CD4-positive, alpha-beta memory T cell (primary cell): ENCODE measurements around the gene QSOX2. TPM values are rescaled to one million over a fixed set of nuclear protein-coding genes. Genes with fewer than 3 reads are reported as not detected.

Source experiments
- CTCF ChIA-PET: fragments of 350-600 bp; sonication (Branson Sonifier 250); formaldehyde crosslinking; loops from one replicate; lab custom pipeline; 2021; ENCODE audit warnings: inconsistent platforms; ENCODE audit not compliant: partially characterized antibody; lab: Charles Lee
- POLR2A ChIA-PET: fragments of 350-600 bp; sonication (Branson Sonifier 250); formaldehyde crosslinking; loops from one replicate; lab custom pipeline; 2021; ENCODE audit not compliant: partially characterized antibody; lab: Charles Lee
- DNase-seq, 5 donors: peaks; one replicate each; pipeline versions ENCODE4 v3.0.0 to v3.0.0-alpha.2; 2020 to 2022; ENCODE audit warnings: mixed read lengths in 1 of 5
- H3K27ac ChIP-seq: one replicate; pipeline ENCODE4 v1.7.0; 2013; ENCODE audit warnings: low read depth, low read length
- H3K27me3 ChIP-seq: 2 replicates; pipeline ENCODE4 v1.7.0; 2013; ENCODE audit warnings: mild to moderate bottlenecking, low read length, moderate library complexity; ENCODE audit not compliant: insufficient read depth
- H3K36me3 ChIP-seq: 2 replicates; pipeline ENCODE4 v1.7.0; 2013; ENCODE audit warnings: mild to moderate bottlenecking, low read length, moderate library complexity; ENCODE audit not compliant: insufficient read depth
- H3K4me1 ChIP-seq: 2 replicates; pipeline ENCODE4 v1.7.0; 2013; ENCODE audit warnings: mild to moderate bottlenecking, low read length, moderate library complexity; ENCODE audit not compliant: insufficient read depth
- H3K4me3 ChIP-seq, 2 donors: one replicate each; pipeline ENCODE4 v1.7.0; 2013; ENCODE audit warnings: low read length in 2 of 2, mild to moderate bottlenecking in 1 of 2
- H3K9me3 ChIP-seq, 2 donors: one replicate each; pipeline ENCODE4 v1.7.0; 2013; ENCODE audit warnings: low read length in 2 of 2, control low read depth in 1 of 2; ENCODE audit not compliant: control insufficient read depth in 1 of 2
- H3K27ac Mint-ChIP-seq, 7 donors: one replicate each; pipeline ENCODE4 v1.8.0; 2020 to 2021; ENCODE audit warnings: mixed read lengths in 7 of 7, mild to moderate bottlenecking in 6 of 7, inconsistent platforms in 3 of 7, moderate library complexity in 3 of 7
- H3K27me3 Mint-ChIP-seq, 2 donors: one replicate each; pipeline ENCODE4 v1.8.0; 2020 to 2021; ENCODE audit warnings: mixed read lengths in 2 of 2
- H3K36me3 Mint-ChIP-seq, 2 donors: one replicate each; pipeline ENCODE4 v1.8.0; 2020 to 2021; ENCODE audit warnings: mixed read lengths in 2 of 2, inconsistent platforms in 1 of 2, mild to moderate bottlenecking in 1 of 2
- H3K4me1 Mint-ChIP-seq, 4 donors: one replicate each; pipeline ENCODE4 v1.8.0; 2020 to 2021; ENCODE audit warnings: mixed read lengths in 4 of 4, mild to moderate bottlenecking in 1 of 4
- H3K4me3 Mint-ChIP-seq, 8 donors: one replicate each; pipeline ENCODE4 v1.8.0; 2020 to 2021; ENCODE audit warnings: mixed read lengths in 8 of 8, mild to moderate bottlenecking in 7 of 8, moderate library complexity in 6 of 8, inconsistent platforms in 3 of 8
- H3K9me3 Mint-ChIP-seq, 8 donors: one replicate each; pipeline ENCODE4 v1.8.0; 2020 to 2021; ENCODE audit warnings: mixed read lengths in 8 of 8, mild to moderate bottlenecking in 5 of 8, inconsistent platforms in 3 of 8, moderate library complexity in 1 of 8
- intact Hi-C: fragments of 100-400 bp; cut with micrococcal nuclease; formaldehyde crosslinking; loops from one replicate; pipeline ENCODE4 v1.15.1; 2023
- polyA plus RNA-seq, 2 donors: library from polyadenylated mRNA; unstranded; fragments of 300-500 nt; fragmentation: Illumina TruSeq; gene quantifications; one replicate each; pipeline ENCODE4 v1.2.3, GENCODE V29; 2021
- total RNA-seq, 2 experiments: library from RNA; stranded (reverse); gene quantifications; one replicate each; pipeline ENCODE4 v1.2.3, GENCODE V29; 2021

QSOX2 gene
- total and polyA plus RNA-seq, 4 experiments from 2014 or later = 0.35 to 15.0 (median 7.9) TPM

DNA sequence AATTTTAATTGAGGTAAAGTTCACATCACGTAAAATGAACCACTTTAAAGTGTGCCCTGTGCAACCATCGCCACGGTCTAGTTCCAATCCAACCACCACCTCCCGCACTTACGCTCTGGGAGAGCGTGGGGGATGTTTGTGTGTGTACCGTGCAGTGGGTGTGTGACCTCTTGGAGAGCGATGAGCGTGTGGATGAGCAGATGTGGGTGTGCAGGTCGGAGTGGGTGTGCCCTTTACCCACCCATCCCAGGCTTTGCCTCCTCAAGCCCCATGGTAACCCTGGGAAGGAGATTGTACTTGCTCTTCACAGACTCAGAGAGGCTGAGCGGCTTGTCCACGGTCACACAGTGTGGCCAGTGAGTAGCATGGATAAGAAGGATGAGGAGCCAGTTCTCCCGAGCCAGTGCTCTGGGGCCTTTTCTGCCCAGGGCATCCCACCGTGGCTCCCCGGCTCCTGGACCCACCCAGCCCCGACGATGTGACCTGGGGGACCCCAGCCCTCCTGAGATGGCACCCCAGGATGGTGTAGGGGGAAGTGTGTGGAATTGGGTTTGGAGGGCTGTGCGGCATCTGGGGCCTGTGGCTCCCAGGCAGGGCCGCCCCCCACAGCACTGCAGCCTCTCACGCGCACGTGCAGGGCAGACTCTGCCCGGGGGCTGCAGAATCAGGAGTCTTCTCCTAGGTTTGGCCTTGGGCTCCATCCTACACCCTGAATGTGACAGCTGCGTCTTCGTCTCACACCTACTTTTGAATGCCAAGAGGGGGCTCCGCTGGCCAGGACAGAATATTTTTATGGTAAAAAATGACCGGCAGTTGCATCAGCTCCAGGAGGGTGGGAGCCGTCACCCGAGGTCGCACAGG lies 54.3 kb downstream of the QSOX2 start:
- Histone ChIP-seq H3K4me3 (no peak overlapping the region), H3K27me3 (peaks cover 17% of the 10 kb centered on the region), H3K27ac (no peak overlapping the region), H3K36me3 (no peaks in the 10 kb centered on the region), H3K9me3 (no peaks in the 10 kb centered on the region), H3K4me1 (no peaks in the 10 kb centered on the region)
- H3K9me3 Mint-ChIP-seq = no peaks in the 10 kb centered on the region
- H3K4me3 Mint-ChIP-seq = no peak overlapping the region
- POLR2A ChIA-PET = no interaction called here
- intact Hi-C loops = no loop called here
- peaks cover 20 to 26% of the 10 kb centered on the region in 2 donors for H3K27me3 Mint-ChIP-seq
- no peak for DNase-seq
- peaks cover 0 to 1% (median under 1%) of the 10 kb centered on the region in 4 donors for H3K4me1 Mint-ChIP-seq
- no peak overlapping the region for H3K27ac Mint-ChIP-seq
- H3K36me3 Mint-ChIP-seq = no peaks in the 10 kb centered on the region
- CTCF ChIA-PET = no interaction called here

DNA sequence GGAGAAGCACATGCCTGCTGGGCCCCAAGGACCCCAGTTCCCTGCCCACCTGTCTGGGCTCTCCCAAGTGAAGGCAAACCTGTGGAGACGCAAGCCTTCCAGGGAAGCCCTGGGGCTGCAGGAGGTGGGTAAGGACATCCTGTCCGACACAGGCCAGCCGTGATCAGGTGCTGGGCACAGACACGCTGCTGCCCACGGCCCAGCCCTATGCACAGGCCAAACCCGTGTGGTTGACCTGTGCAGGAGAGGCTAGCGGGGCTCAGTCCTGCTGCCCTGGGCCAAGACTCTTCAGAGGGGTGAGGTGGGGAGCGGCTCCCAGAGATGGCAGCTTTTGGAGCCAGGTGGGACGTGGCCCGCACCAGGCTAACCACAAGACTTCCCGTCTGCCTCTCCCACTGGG lies 55.0 kb downstream of the QSOX2 start:
- Mint-ChIP-seq H3K27me3 (peaks cover 16 to 23% of the 10 kb centered on the region in 2 donors), H3K27ac (no peak overlapping the region), H3K4me3 (no peak overlapping the region), H3K4me1 (no peaks in the 10 kb centered on the region), H3K9me3 (no peaks in the 10 kb centered on the region), H3K36me3 (no peaks in the 10 kb centered on the region)
- H3K4me1 ChIP-seq = no peaks in the 10 kb centered on the region
- H3K27me3 ChIP-seq = peaks cover 14% of the 10 kb centered on the region
- H3K27ac ChIP-seq = no peak overlapping the region
- no peaks in the 10 kb centered on the region for H3K9me3 ChIP-seq
- DNase-seq = no peak
- H3K36me3 ChIP-seq = no peaks in the 10 kb centered on the region
- H3K4me3 ChIP-seq = no peak overlapping the region
- intact Hi-C loops = no loop called here
- CTCF ChIA-PET = no interaction called here
- POLR2A ChIA-PET = no interaction called here

DNA sequence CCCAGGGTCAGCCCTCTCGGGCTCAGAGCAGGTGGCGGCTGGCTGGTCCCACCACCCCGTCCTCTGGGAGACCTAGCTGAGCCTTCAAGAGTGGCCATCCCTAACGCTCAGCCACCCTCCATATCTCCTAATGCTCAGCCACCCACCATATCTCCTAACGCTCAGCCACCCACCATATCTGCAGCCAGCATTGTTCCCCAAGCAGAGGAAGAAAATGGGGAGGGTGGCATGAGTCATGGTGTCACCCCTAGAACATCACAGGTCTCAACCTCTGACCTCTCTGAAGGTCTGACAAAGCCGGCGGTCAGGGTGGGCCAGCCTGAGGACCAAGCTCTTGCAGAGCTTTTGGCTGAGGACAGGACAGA lies 55.4 kb downstream of the QSOX2 start:
- peaks cover 18 to 23% of the 10 kb centered on the region in 2 donors for H3K27me3 Mint-ChIP-seq
- POLR2A ChIA-PET = no interaction called here
- H3K9me3 ChIP-seq = no peaks in the 10 kb centered on the region

GRCh38 chr9:136189394-136190236 lies 56.0 kb downstream of the QSOX2 start:
- intact Hi-C loops = no loop called here
- H3K4me3 Mint-ChIP-seq = no peak overlapping the region
- H3K4me1 ChIP-seq = no peaks in the 10 kb centered on the region
- H3K27me3 Mint-ChIP-seq = peaks cover 19 to 24% of the 10 kb centered on the region in 2 donors
- no peak overlapping the region for H3K27ac ChIP-seq
- H3K27me3 ChIP-seq = peaks cover 14% of the 10 kb centered on the region
- H3K9me3 Mint-ChIP-seq = no peaks in the 10 kb centered on the region
- H3K36me3 Mint-ChIP-seq = no peaks in the 10 kb centered on the region
- no peak for DNase-seq
- no peaks in the 10 kb centered on the region for H3K9me3 ChIP-seq
- H3K36me3 ChIP-seq = no peaks in the 10 kb centered on the region
- H3K27ac Mint-ChIP-seq = no peak overlapping the region
- ChIA-PET POLR2A (no interaction called here), CTCF (interaction anchor here (0.6 kb wide), 1 partner anchor 559 kb away, joined by 3 read pairs; no protein-coding TSS in a partner anchor)
- H3K4me3 ChIP-seq = no peak overlapping the region
- no peaks in the 10 kb centered on the region for H3K4me1 Mint-ChIP-seq

More for the DNA sequence above, 55.4 kb downstream of the QSOX2 start:
- CTCF ChIA-PET = no interaction called here
- Mint-ChIP-seq H3K4me1 (no peaks in the 10 kb centered on the region), H3K27ac (no peak overlapping the region), H3K4me3 (no peak overlapping the region), H3K36me3 (no peaks in the 10 kb centered on the region), H3K9me3 (no peaks in the 10 kb centered on the region)
- Histone ChIP-seq H3K4me3 (no peak overlapping the region), H3K4me1 (no peaks in the 10 kb centered on the region), H3K36me3 (no peaks in the 10 kb centered on the region), H3K27me3 (peaks cover 14% of the 10 kb centered on the region), H3K27ac (no peak overlapping the region)
- intact Hi-C loops = no loop called here
- DNase-seq = no peak

GRCh38 chr9:136187683-136188586 lies 57.7 kb downstream of the QSOX2 start:
- Mint-ChIP-seq H3K27ac (no peak overlapping the region), H3K4me3 (no peak overlapping the region), H3K36me3 (no peaks in the 10 kb centered on the region), H3K4me1 (no peaks in the 10 kb centered on the region), H3K9me3 (no peaks in the 10 kb centered on the region), H3K27me3 (peaks cover 20 to 25% of the 10 kb centered on the region in 2 donors)
- Histone ChIP-seq H3K36me3 (no peaks in the 10 kb centered on the region), H3K27ac (no peak overlapping the region), H3K4me3 (no peak overlapping the region), H3K9me3 (no peaks in the 10 kb centered on the region), H3K4me1 (no peaks in the 10 kb centered on the region), H3K27me3 (peaks cover 14% of the 10 kb centered on the region)
- CTCF ChIA-PET = no interaction called here
- intact Hi-C loops = no loop called here
- no peak for DNase-seq
- POLR2A ChIA-PET = no interaction called here

DNA sequence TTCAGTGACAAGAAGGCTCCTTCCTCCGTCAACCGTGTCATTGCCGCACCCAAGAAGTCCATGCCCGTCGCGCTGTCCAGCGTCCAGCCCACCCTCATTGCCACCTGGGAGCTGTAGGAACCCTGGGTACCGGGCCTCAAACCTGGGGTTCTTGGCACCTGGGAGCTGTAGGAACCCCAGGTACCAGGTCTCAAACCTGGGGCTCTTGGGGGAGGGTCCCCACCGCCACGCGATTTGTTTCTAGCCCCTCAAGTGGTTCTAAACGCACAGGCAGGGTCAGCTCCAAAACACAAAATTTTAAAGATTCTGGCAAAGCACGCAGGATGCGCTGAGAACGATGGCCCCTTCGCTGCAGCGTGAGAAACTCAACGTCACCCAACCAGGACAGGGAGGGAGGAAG lies 58.4 kb downstream of the QSOX2 start:
- no peaks in the 10 kb centered on the region for H3K4me1 Mint-ChIP-seq
- Histone ChIP-seq H3K4me3 (no peak overlapping the region), H3K9me3 (no peaks in the 10 kb centered on the region), H3K27me3 (peaks cover 12% of the 10 kb centered on the region), H3K4me1 (no peaks in the 10 kb centered on the region), H3K36me3 (no peaks in the 10 kb centered on the region), H3K27ac (no peak overlapping the region)
- CTCF ChIA-PET = no interaction called here
- H3K4me3 Mint-ChIP-seq = no peak overlapping the region
- no peak overlapping the region for H3K27ac Mint-ChIP-seq
- no peak for DNase-seq
- H3K27me3 Mint-ChIP-seq = peaks cover 20 to 28% of the 10 kb centered on the region in 2 donors
- no peaks in the 10 kb centered on the region for H3K36me3 Mint-ChIP-seq
- no peaks in the 10 kb centered on the region for H3K9me3 Mint-ChIP-seq
- POLR2A ChIA-PET = no interaction called here
- intact Hi-C loops = no loop called here
